CD8-positive, alpha-beta memory T cell (primary cell): ENCODE measurements around the gene ZNF710. TPM values are rescaled to one million over a fixed set of nuclear protein-coding genes. Genes with fewer than 3 reads are reported as not detected.
A peak's percentile ranks its signal among the peaks of the same experiment; 100 is the strongest.

ENCODE experiments used
- CTCF ChIA-PET: fragments of 350-600 bp; sonication (Branson Sonifier 250); formaldehyde crosslinking; loops from one replicate; lab custom pipeline; 2021; ENCODE audit warnings: antibody characterized with exemption; lab: Charles Lee
- POLR2A ChIA-PET: fragments of 350-600 bp; sonication (Branson Sonifier 250); formaldehyde crosslinking; loops from one replicate; lab custom pipeline; 2021; ENCODE audit warnings: antibody characterized with exemption; lab: Charles Lee
- DNase-seq, 5 donors: peaks; one replicate each; pipeline versions ENCODE4 v3.0.0 to v3.0.0-alpha.2; 2020 to 2022; ENCODE audit warnings: mixed read lengths in 1 of 5
- H3K27ac ChIP-seq: one replicate; pipeline ENCODE4 v1.7.0; 2013; ENCODE audit warnings: low read depth, mild to moderate bottlenecking, low read length, moderate library complexity
- H3K27me3 ChIP-seq: 2 replicates; pipeline ENCODE4 v1.7.0; 2013; ENCODE audit warnings: low read length, mild to moderate bottlenecking; ENCODE audit not compliant: insufficient read depth, poor library complexity, severe bottlenecking
- H3K36me3 ChIP-seq: 2 replicates; pipeline ENCODE4 v1.7.0; 2013; ENCODE audit warnings: mild to moderate bottlenecking, low read length, moderate library complexity; ENCODE audit not compliant: insufficient read depth
- H3K4me1 ChIP-seq: 2 replicates; pipeline ENCODE4 v1.7.0; 2013; ENCODE audit warnings: mild to moderate bottlenecking, low read length, moderate library complexity; ENCODE audit not compliant: insufficient read depth
- H3K4me3 ChIP-seq: 2 replicates; pipeline ENCODE4 v1.7.0; 2013; ENCODE audit warnings: mild to moderate bottlenecking, low read length
- H3K9me3 ChIP-seq: 2 replicates; pipeline ENCODE4 v1.7.0; 2013; ENCODE audit warnings: mild to moderate bottlenecking, low read length
- H3K27ac Mint-ChIP-seq, 8 donors: one replicate each; pipeline ENCODE4 v1.8.0; 2020 to 2021; ENCODE audit warnings: mixed read lengths in 8 of 8, mild to moderate bottlenecking in 6 of 8, inconsistent platforms in 3 of 8, moderate library complexity in 3 of 8
- H3K27me3 Mint-ChIP-seq, 2 donors: one replicate each; pipeline ENCODE4 v1.8.0; 2020 to 2021; ENCODE audit warnings: mixed read lengths in 2 of 2, mild to moderate bottlenecking in 1 of 2, moderate library complexity in 1 of 2
- H3K36me3 Mint-ChIP-seq, 3 donors: one replicate each; pipeline ENCODE4 v1.8.0; 2020 to 2021; ENCODE audit warnings: mixed read lengths in 3 of 3, inconsistent platforms in 1 of 3, mild to moderate bottlenecking in 1 of 3
- H3K4me1 Mint-ChIP-seq, 3 donors: one replicate each; pipeline ENCODE4 v1.8.0; 2020 to 2021; ENCODE audit warnings: mixed read lengths in 3 of 3, inconsistent platforms in 1 of 3, mild to moderate bottlenecking in 1 of 3
- H3K4me3 Mint-ChIP-seq, 7 donors: one replicate each; pipeline ENCODE4 v1.8.0; 2020 to 2021; ENCODE audit warnings: mixed read lengths in 7 of 7, mild to moderate bottlenecking in 6 of 7, moderate library complexity in 4 of 7, inconsistent platforms in 2 of 7
- H3K9me3 Mint-ChIP-seq, 5 donors: one replicate each; pipeline ENCODE4 v1.8.0; 2020 to 2022; ENCODE audit warnings: mixed read lengths in 5 of 5, mild to moderate bottlenecking in 3 of 5, moderate library complexity in 2 of 5, inconsistent platforms in 1 of 5
- polyA plus RNA-seq: library from polyadenylated mRNA; unstranded; fragments of 300-500 nt; fragmentation: Illumina TruSeq; gene quantifications from one replicate; pipeline ENCODE4 v1.2.3, GENCODE V29; 2021
- total RNA-seq, 2 experiments: library from RNA; stranded (reverse); gene quantifications; one replicate each; pipeline ENCODE4 v1.2.3, GENCODE V29; 2021

The ZNF710 gene
- total and polyA plus RNA-seq, 3 experiments from 2014 or later: 2.6 to 13.2 (median 13.2) TPM

DNA sequence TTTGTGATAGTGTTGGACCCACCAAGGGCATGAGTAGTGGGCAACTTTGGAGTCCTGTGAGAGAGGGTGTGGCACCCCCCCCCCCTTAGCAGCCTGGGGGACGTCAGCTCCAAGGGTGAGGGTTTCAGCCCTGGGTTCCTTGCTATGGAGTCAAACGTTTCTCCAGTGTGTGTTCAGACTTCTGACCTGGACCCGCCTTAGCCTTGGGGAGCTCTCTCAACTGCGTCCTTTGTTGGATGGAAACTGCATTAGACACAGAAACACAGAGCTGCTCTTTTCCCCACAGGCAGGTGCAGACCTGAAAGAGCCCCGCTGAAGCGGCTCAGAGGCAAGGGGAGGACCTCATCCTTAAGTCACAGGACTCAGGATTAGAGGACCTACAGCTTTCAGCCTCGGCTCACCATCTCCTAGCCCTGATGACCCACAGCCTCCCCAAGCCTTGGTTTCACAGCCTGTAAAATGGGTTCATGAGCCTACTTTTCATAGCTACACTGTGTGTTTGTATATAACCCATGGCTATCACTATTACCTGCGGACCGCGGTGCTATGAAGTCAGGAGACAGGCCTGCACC lies 19.9 kb downstream of the ZNF710 start:
- Mint-ChIP-seq H3K4me3 (no peak overlapping the region), H3K9me3 (no peaks in the 10 kb centered on the region), H3K36me3 (no peaks in the 10 kb centered on the region), H3K4me1 (peaks cover 26 to 42% (median 31%) of the 10 kb centered on the region in 3 donors), H3K27me3 (no peaks in the 10 kb centered on the region), H3K27ac (no peak overlapping the region)
- Histone ChIP-seq H3K4me3 (no peak overlapping the region), H3K9me3 (no peaks in the 10 kb centered on the region), H3K27ac (no peak overlapping the region), H3K4me1 (no peaks in the 10 kb centered on the region), H3K36me3 (no peaks in the 10 kb centered on the region), H3K27me3 (no peaks in the 10 kb centered on the region)
- no peak for DNase-seq
- ChIA-PET CTCF (no interaction called here), POLR2A (no interaction called here)

- Histone ChIP-seq H3K27me3 (no peaks in the 10 kb centered on the region), H3K4me3 (no peak overlapping the region), H3K9me3 (no peaks in the 10 kb centered on the region), H3K27ac (no peak overlapping the region), H3K36me3 (no peaks in the 10 kb centered on the region), H3K4me1 (no peaks in the 10 kb centered on the region)
- Mint-ChIP-seq H3K27ac (peak overlapping the region in 4 of 8 donors; percentile 12 to 35 (median 24)), H3K4me1 (peaks cover 19 to 34% (median 24%) of the 10 kb centered on the region in 3 donors), H3K27me3 (no peaks in the 10 kb centered on the region), H3K36me3 (no peaks in the 10 kb centered on the region), H3K4me3 (no peak overlapping the region), H3K9me3 (no peaks in the 10 kb centered on the region)
- POLR2A ChIA-PET: no interaction called here
- CTCF ChIA-PET: no interaction called here
- DNase-seq: no peak
Measured at GRCh38 chr15:90022345-90022744, 21.2 kb downstream of the ZNF710 start.

- Histone ChIP-seq H3K27me3 (no peaks in the 10 kb centered on the region), H3K36me3 (no peaks in the 10 kb centered on the region), H3K27ac (no peak overlapping the region), H3K4me3 (no peak overlapping the region), H3K9me3 (no peaks in the 10 kb centered on the region), H3K4me1 (no peaks in the 10 kb centered on the region)
- Mint-ChIP-seq H3K27ac (no peak overlapping the region), H3K4me3 (no peak overlapping the region), H3K27me3 (no peaks in the 10 kb centered on the region), H3K9me3 (no peaks in the 10 kb centered on the region), H3K4me1 (peaks cover 14 to 29% (median 19%) of the 10 kb centered on the region in 3 donors), H3K36me3 (peaks cover 0 to under 1% (median under 1%) of the 10 kb centered on the region in 3 donors)
- POLR2A ChIA-PET: no interaction called here
- DNase-seq: no peak
- CTCF ChIA-PET: interaction anchor here (0.9 kb wide), 1 partner anchor 10 kb away, joined by 3 read pairs; no protein-coding TSS in a partner anchor
Measured at GRCh38 chr15:90022905-90023700, 22.0 kb downstream of the ZNF710 start.

GRCh38 chr15:90024406-90024805 lies 23.3 kb downstream of the ZNF710 start:
- no peaks in the 10 kb centered on the region for H3K9me3 ChIP-seq
- ChIA-PET CTCF (no interaction called here), POLR2A (no interaction called here)
- Mint-ChIP-seq H3K27ac (peak overlapping the region in 1 of 8 donors; percentile 61), H3K36me3 (peaks cover 2 to 6% (median 2%) of the 10 kb centered on the region in 3 donors), H3K4me1 (peaks cover 14 to 29% (median 17%) of the 10 kb centered on the region in 3 donors), H3K4me3 (no peak overlapping the region), H3K27me3 (no peaks in the 10 kb centered on the region), H3K9me3 (no peaks in the 10 kb centered on the region)
- no peaks in the 10 kb centered on the region for H3K27me3 ChIP-seq
- H3K36me3 ChIP-seq: no peaks in the 10 kb centered on the region
- H3K27ac ChIP-seq: no peak overlapping the region
- H3K4me1 ChIP-seq: no peaks in the 10 kb centered on the region
- no peak overlapping the region for H3K4me3 ChIP-seq
- no peak for DNase-seq

GRCh38 chr15:90025489-90026033 lies 24.4 kb downstream of the ZNF710 start:
- Mint-ChIP-seq H3K27me3 (no peaks in the 10 kb centered on the region), H3K4me3 (no peak overlapping the region), H3K9me3 (no peaks in the 10 kb centered on the region), H3K27ac (no peak overlapping the region), H3K36me3 (peaks cover 2 to 6% (median 2%) of the 10 kb centered on the region in 3 donors), H3K4me1 (peaks cover 16 to 29% (median 17%) of the 10 kb centered on the region in 3 donors)
- H3K4me3 ChIP-seq: no peak overlapping the region
- H3K36me3 ChIP-seq: no peaks in the 10 kb centered on the region
- ChIA-PET POLR2A (no interaction called here), CTCF (interaction anchor here (0.7 kb wide), 1 partner anchor 33 kb away, joined by 4 read pairs; no protein-coding TSS in a partner anchor)
- H3K27me3 ChIP-seq: no peaks in the 10 kb centered on the region
- no peaks in the 10 kb centered on the region for H3K9me3 ChIP-seq
- no peak for DNase-seq
- H3K4me1 ChIP-seq: no peaks in the 10 kb centered on the region
- no peak overlapping the region for H3K27ac ChIP-seq

DNA sequence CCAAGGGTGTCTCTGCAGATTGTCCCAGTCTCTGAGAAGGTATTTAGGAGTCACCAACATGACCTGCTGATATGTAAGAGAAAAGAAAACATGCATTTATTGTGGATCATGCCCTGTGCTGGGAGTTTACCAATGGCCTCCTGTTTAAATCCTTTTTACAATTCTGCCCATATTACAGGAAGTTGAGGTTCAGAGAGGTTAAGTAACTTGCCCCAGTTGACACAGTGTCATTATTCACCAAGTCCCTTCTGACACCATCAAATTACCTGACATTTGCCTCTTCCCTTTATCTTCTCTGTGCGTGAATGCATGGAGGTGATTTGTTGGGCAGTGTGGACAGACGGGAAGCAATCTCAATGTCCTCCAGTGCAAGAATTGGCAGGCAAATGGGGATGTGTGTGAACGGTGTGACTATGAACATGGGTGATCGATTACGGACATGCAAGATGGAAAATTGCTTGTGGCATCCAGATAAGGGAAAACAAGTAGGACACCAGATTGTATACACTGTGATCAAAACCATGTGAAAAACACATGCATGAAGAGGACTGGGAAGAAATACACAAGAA lies 27.3 kb downstream of the ZNF710 start:
- Mint-ChIP-seq H3K4me3 (peak overlapping the region in 2 of 7 donors; percentile 8 to 10), H3K36me3 (peaks cover 2 to 6% (median 2%) of the 10 kb centered on the region in 3 donors), H3K9me3 (no peaks in the 10 kb centered on the region), H3K27ac (peak overlapping the region in 1 of 8 donors; percentile 44), H3K27me3 (no peaks in the 10 kb centered on the region), H3K4me1 (peaks cover 29 to 35% (median 29%) of the 10 kb centered on the region in 3 donors)
- Histone ChIP-seq H3K9me3 (no peaks in the 10 kb centered on the region), H3K4me1 (peaks cover 15% of the 10 kb centered on the region), H3K27ac (no peak overlapping the region), H3K4me3 (no peak overlapping the region), H3K27me3 (no peaks in the 10 kb centered on the region), H3K36me3 (no peaks in the 10 kb centered on the region)
- CTCF ChIA-PET: no interaction called here
- POLR2A ChIA-PET: no interaction called here
- DNase-seq: no peak

- H3K9me3 Mint-ChIP-seq: no peaks in the 10 kb centered on the region
- Histone ChIP-seq H3K9me3 (no peaks in the 10 kb centered on the region), H3K4me3 (no peak overlapping the region), H3K4me1 (peaks cover 21% of the 10 kb centered on the region), H3K36me3 (no peaks in the 10 kb centered on the region), H3K27ac (no peak overlapping the region), H3K27me3 (no peaks in the 10 kb centered on the region)
- ChIA-PET CTCF (no interaction called here), POLR2A (no interaction called here)
- no peak for DNase-seq
- H3K27ac Mint-ChIP-seq: no peak overlapping the region
- H3K4me1 Mint-ChIP-seq: peaks cover 34 to 40% (median 35%) of the 10 kb centered on the region in 3 donors
- no peaks in the 10 kb centered on the region for H3K27me3 Mint-ChIP-seq
- peaks cover 2 to 6% (median 2%) of the 10 kb centered on the region in 3 donors for H3K36me3 Mint-ChIP-seq
- H3K4me3 Mint-ChIP-seq: no peak overlapping the region
Measured at GRCh38 chr15:90029024-90029423, 27.9 kb downstream of the ZNF710 start.
